Activated CD4-positive, alpha-beta memory T cell treated with anti-CD3 and anti-CD28 coated beads for 36 hours (primary cell): ENCODE results near the gene IQSEC3. TPM values are rescaled to one million over a fixed set of nuclear protein-coding genes. Genes with fewer than 3 reads are reported as not detected.
"Not testable (repeated sequence)": the region's sequence is repeated elsewhere in the genome, so short reads cannot be mapped to it uniquely, and the experiment has no call there.

Source experiments
- CTCF ChIA-PET: fragments of 350-600 bp; sonication (Branson Sonifier 250); formaldehyde crosslinking; loops from one replicate; lab custom pipeline; 2021; ENCODE audit warnings: antibody characterized with exemption, inconsistent platforms; lab: Charles Lee
- POLR2A ChIA-PET: fragments of 350-600 bp; sonication (Branson Sonifier 250); formaldehyde crosslinking; loops from one replicate; lab custom pipeline; 2021; ENCODE audit warnings: antibody characterized with exemption; lab: Charles Lee
- DNase-seq: peaks from one replicate; pipeline ENCODE4 v3.0.0-alpha.2; 2020
- H3K27ac Mint-ChIP-seq: one replicate; pipeline ENCODE4 v1.8.0; 2021; ENCODE audit warnings: mixed read lengths
- H3K27me3 Mint-ChIP-seq: one replicate; pipeline ENCODE4 v1.8.0; 2021; ENCODE audit warnings: mixed read lengths
- H3K36me3 Mint-ChIP-seq: one replicate; pipeline ENCODE4 v1.8.0; 2021; ENCODE audit warnings: mixed read lengths
- H3K4me1 Mint-ChIP-seq: one replicate; pipeline ENCODE4 v1.8.0; 2021; ENCODE audit warnings: low read depth, mixed read lengths
- H3K4me3 Mint-ChIP-seq: one replicate; pipeline ENCODE4 v1.8.0; 2021; ENCODE audit warnings: mild to moderate bottlenecking, mixed read lengths
- H3K9me3 Mint-ChIP-seq: one replicate; pipeline ENCODE4 v1.8.0; 2021; ENCODE audit warnings: mixed read lengths
- intact Hi-C: fragments of 100-400 bp; cut with micrococcal nuclease; formaldehyde crosslinking; loops from one replicate; pipeline ENCODE4 v1.15.1; 2023
- total RNA-seq, 2 experiments: library from RNA; stranded (reverse); gene quantifications; one replicate each; pipeline ENCODE4 v1.2.3, GENCODE V29; 2021

The IQSEC3 gene
- total RNA-seq, 2 experiments from 2014 or later: 0.17 to 0.29 TPM

DNA sequence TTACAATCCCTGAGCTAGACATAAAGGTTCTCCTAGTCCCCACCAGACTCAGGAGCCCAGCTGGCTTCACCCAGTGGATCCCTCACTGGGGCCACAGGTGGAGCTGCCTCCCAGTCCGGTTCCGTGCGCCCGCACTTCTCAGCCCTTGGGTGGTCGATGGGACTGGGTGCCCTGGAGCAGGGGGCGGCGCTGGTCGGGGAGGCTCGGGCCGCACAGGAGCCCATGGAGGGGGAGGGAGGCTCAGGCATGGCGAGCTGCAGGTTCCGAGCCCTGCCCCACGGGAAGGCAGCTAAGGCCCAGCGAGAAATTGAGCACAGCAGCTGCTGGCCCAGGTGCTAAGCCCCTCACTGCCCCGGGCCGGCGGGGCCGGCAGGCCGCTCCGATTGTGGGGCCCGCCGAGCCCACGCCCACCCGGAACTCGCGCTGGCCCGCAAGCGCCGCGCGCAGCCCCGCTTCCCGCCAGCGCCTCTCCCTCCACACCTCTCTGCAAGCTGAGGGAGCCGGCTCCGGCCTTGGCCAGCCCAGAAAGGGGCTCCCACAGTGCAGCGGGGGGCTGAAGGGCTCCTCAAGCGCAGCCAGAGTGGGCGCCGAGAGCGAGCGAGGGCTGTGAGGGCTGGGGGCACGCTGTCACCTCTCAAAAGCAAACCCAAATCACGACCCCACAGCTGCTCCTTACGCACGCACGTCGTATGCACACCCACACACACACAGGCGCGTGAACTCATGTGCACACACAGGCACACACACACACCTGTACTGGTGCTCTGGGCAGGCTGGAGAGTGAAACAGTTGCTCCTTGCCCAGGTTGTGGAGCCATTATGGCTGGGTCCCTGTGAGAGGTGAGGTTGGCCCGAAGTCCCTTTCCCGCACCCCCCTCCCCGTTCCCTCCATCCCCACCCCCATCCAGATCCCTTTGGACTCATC, 121.7 kb downstream of the IQSEC3 start:
- Mint-ChIP-seq H3K4me3 (peak overlapping the region; percentile 70), H3K27me3 (peaks cover 32% of the 10 kb centered on the region)
- H3K4me1 Mint-ChIP-seq, DNase-seq, POLR2A ChIA-PET, H3K9me3 Mint-ChIP-seq, H3K27ac Mint-ChIP-seq, intact Hi-C loops, H3K36me3 Mint-ChIP-seq: not testable (repeated sequence)
- CTCF ChIA-PET: interaction anchor here (0.5 to 1.8 kb wide), 6 partner anchors 11 to 118 kb away, joined by 3 to 8 read pairs (median 3); no protein-coding TSS in a partner anchor

DNA sequence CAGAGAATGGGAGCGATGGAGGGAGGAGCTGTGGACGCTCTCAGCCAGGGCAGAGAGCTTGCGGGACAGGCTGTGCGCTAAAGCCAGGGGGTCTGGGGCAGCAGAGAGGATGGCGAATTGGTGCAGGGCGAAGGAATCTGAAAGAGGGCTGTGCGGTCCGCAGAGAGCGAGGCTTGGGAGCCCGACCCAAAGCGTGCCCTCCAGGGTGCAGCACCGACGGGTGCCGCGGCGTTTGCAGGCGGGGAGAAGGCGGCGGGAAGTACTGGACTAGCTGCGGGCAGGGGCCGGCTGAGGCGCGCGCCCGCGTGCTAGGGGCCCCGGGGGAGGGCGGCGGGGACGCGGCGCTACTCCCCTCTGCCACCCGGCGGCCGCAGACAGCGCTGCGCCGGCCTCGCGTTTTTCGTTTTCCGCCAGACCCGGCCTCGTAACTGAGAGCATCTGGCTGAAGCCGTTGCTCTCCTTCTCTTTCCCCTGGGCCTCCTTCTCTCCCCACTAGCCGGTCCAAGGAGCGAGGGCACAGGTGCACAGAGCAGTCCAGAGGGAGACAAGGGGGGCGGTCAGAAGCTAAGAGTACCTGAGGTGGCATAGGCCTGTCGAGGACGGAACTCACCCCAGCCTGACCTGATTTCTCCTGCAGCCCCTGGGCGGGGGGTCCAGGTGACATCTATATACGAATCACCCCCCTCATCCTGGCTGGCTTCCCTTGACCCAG, 122.5 kb downstream of the IQSEC3 start:
- Mint-ChIP-seq H3K4me1 (peaks cover 4% of the 10 kb centered on the region), H3K9me3 (no peaks in the 10 kb centered on the region), H3K36me3 (no peaks in the 10 kb centered on the region), H3K27ac (no peak overlapping the region), H3K4me3 (peak overlapping the region; percentile 70), H3K27me3 (peaks cover 32% of the 10 kb centered on the region)
- intact Hi-C loops: no loop called here
- ChIA-PET CTCF (interaction anchor here (0.8 to 1.8 kb wide), 5 partner anchors 10 to 30 kb away, joined by 3 to 8 read pairs (median 3); no protein-coding TSS in a partner anchor), POLR2A (no interaction called here)
- DNase-seq: peak; percentile 61

GRCh38 chr12:189622-189962, 123.0 kb downstream of the IQSEC3 start:
- no peak overlapping the region for H3K4me3 Mint-ChIP-seq
- H3K27me3 Mint-ChIP-seq: peaks cover 32% of the 10 kb centered on the region
- intact Hi-C loops: no loop called here
- no peak for DNase-seq
- H3K36me3 Mint-ChIP-seq: no peaks in the 10 kb centered on the region
- ChIA-PET POLR2A (no interaction called here), CTCF (interaction anchor here (0.9 to 1.8 kb wide), 3 partner anchors 10 to 30 kb away, joined by 3 to 8 read pairs (median 4); no protein-coding TSS in a partner anchor)
- no peak overlapping the region for H3K27ac Mint-ChIP-seq
- no peaks in the 10 kb centered on the region for H3K9me3 Mint-ChIP-seq
- H3K4me1 Mint-ChIP-seq: peaks cover 4% of the 10 kb centered on the region

DNA sequence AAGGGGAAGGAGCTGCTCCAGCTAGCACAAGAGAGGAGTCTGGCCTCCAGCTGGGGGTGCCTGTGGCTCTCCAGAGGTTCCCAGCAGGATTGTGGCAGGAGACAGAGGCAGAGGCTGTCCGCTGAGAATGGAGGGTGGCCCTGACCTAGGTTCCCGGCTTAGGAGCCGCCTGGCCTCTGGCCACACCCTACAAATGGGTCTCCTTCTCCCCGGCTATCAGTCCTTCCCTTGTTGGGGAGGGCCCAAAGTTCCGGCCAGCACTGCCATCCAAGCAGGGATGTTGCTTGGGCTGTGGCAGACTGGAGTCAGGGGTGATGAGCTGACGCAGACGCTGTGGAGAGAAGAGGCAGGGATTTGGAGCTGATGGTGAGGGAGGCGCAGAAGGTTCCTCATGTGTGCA, 124.3 kb downstream of the IQSEC3 start:
- no peak for DNase-seq
- Mint-ChIP-seq H3K27ac (no peak overlapping the region), H3K27me3 (peaks cover 30% of the 10 kb centered on the region), H3K4me3 (no peak overlapping the region), H3K4me1 (peaks cover 4% of the 10 kb centered on the region), H3K9me3 (no peaks in the 10 kb centered on the region), H3K36me3 (no peaks in the 10 kb centered on the region)
- ChIA-PET CTCF (no interaction called here), POLR2A (no interaction called here)
- intact Hi-C loops: no loop called here

DNA sequence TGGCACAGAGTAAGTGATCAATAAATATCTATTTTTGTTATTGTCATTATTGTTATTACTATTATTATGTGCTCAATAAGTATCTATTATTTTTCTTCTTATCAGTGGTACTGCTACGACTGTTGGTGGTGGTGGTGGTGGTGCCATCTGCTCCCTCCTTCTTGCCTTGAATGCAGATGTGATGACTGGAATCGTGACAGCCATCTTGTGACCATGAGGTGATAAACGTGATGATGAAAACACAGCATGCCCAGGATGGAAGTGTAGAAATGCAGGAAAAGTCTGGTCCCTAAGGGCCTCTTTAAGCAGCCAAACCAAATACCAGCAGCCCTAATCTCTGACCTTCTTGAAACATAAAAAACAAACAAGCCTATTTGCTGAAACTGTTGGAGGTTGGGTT, 125.0 kb downstream of the IQSEC3 start:
- no peak overlapping the region for H3K27ac Mint-ChIP-seq
- H3K36me3 Mint-ChIP-seq: no peaks in the 10 kb centered on the region
- peaks cover 4% of the 10 kb centered on the region for H3K4me1 Mint-ChIP-seq
- CTCF ChIA-PET: no interaction called here
- peaks cover 30% of the 10 kb centered on the region for H3K27me3 Mint-ChIP-seq
- no peaks in the 10 kb centered on the region for H3K9me3 Mint-ChIP-seq
- POLR2A ChIA-PET: no interaction called here
- H3K4me3 Mint-ChIP-seq: no peak overlapping the region
- DNase-seq: no peak
- intact Hi-C loops: no loop called here

DNA sequence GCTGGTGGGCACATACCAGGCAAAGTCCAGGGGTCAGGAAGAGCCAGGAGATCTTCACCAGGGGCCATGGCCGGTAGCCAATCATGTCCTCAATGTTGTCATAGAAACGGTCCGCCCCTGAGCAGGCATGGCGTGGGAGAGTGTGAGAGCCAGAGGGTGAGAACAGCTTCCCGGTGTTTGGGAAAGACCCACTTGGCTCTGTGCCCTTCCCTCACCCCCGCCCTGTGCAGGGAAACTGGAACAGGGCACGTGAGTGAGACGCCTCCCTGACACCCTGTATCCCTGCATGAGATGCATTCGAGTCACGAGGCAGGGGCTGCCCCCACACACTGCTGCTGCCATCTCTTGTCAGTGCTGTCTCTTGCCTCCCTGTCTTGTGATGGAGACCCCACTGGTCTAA, 126.7 kb downstream of the IQSEC3 start:
- Mint-ChIP-seq H3K27ac (no peak overlapping the region), H3K36me3 (no peaks in the 10 kb centered on the region), H3K27me3 (peaks cover 28% of the 10 kb centered on the region), H3K4me3 (no peak overlapping the region), H3K4me1 (peaks cover 4% of the 10 kb centered on the region), H3K9me3 (no peaks in the 10 kb centered on the region)
- ChIA-PET POLR2A (no interaction called here), CTCF (no interaction called here)
- no peak for DNase-seq
- intact Hi-C loops: no loop called here

DNA sequence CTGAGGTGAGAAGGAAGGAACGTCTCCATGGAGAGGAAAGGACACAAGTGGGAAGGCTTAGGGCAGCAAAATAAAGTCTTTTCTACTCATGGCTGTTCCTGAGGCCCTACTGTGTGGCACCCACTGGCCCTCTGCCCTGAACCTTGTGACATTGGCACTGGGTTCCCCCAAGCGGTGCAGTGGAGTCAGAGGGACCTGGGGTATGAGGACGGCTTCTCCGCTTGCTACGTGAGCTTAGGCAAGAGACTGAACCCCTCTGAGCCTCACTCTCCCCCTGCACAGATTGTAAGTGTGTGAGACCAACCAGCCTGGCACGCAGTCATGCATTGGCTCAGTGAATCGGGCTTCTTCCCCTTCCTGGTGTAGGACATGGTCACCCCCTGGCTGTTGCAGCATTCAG, 127.7 kb downstream of the IQSEC3 start:
- DNase-seq: no peak
- intact Hi-C loops: no loop called here
- Mint-ChIP-seq H3K36me3 (no peaks in the 10 kb centered on the region), H3K4me1 (peaks cover under 1% of the 10 kb centered on the region), H3K27me3 (peaks cover 21% of the 10 kb centered on the region), H3K9me3 (no peaks in the 10 kb centered on the region), H3K4me3 (no peak overlapping the region), H3K27ac (no peak overlapping the region)
- ChIA-PET POLR2A (no interaction called here), CTCF (no interaction called here)

DNA sequence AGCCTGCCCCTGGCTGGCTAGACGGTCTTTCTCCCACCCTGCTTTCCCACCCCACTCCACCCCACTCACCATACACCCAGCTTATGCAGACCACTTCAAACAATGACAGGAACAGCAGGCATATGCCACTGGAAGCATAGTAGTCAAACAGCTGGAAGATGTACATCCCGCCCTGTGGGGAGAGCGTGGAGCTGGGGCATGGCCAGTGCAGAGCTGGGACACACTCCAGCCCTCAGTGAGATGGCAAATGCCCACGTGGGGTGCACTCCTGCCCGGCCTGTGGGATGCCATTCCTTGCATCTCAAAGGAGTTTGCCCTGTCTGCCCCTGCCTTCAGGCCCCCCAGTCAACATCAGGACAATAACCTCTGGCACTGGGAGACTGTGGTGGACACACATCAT, 128.6 kb downstream of the IQSEC3 start:
- CTCF ChIA-PET: no interaction called here

GRCh38 chr12:195951-196350, 129.4 kb downstream of the IQSEC3 start:
- Mint-ChIP-seq H3K4me1 (no peaks in the 10 kb centered on the region), H3K27me3 (peaks cover 13% of the 10 kb centered on the region), H3K36me3 (no peaks in the 10 kb centered on the region), H3K27ac (no peak overlapping the region), H3K4me3 (no peak overlapping the region), H3K9me3 (no peaks in the 10 kb centered on the region)
- no peak for DNase-seq
- ChIA-PET CTCF (no interaction called here), POLR2A (no interaction called here)
- intact Hi-C loops: no loop called here

More for the DNA sequence above, 128.6 kb downstream of the IQSEC3 start:
- Mint-ChIP-seq H3K27me3 (peaks cover 15% of the 10 kb centered on the region), H3K9me3 (no peaks in the 10 kb centered on the region), H3K4me3 (no peak overlapping the region), H3K27ac (no peak overlapping the region), H3K36me3 (no peaks in the 10 kb centered on the region), H3K4me1 (no peaks in the 10 kb centered on the region)
- intact Hi-C loops: no loop called here
- POLR2A ChIA-PET: no interaction called here
- no peak for DNase-seq

GRCh38 chr12:196436-196835, 129.9 kb downstream of the IQSEC3 start:
- Mint-ChIP-seq H3K4me1 (no peaks in the 10 kb centered on the region), H3K27me3 (peaks cover 16% of the 10 kb centered on the region), H3K27ac (no peak overlapping the region), H3K36me3 (no peaks in the 10 kb centered on the region), H3K9me3 (no peaks in the 10 kb centered on the region), H3K4me3 (no peak overlapping the region)
- ChIA-PET CTCF (no interaction called here), POLR2A (no interaction called here)
- no peak for DNase-seq
- intact Hi-C loops: no loop called here

DNA sequence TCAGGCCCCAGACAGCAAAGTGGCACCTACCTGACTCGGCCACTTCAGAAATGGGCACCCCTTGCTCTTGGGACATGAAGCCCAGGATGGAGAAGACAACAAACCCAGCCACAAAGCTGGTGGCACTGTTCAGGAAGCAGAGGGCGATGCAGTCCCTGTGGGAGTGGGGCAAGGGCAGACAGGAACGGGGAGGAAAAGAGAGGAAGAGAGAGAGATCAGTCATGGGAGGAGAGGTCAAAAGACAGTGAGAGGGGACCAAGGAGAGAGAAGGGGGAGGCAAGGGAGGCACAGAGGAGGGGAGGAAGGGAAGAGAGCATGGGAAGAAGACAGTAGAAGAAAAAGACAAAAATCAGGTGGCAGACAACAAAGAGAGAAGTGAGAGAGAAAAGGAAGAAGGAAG, 130.8 kb downstream of the IQSEC3 start:
- CTCF ChIA-PET: no interaction called here
- Mint-ChIP-seq H3K27me3 (peaks cover 17% of the 10 kb centered on the region), H3K9me3 (no peaks in the 10 kb centered on the region), H3K4me1 (no peaks in the 10 kb centered on the region), H3K27ac (no peak overlapping the region), H3K4me3 (no peak overlapping the region), H3K36me3 (no peaks in the 10 kb centered on the region)
- POLR2A ChIA-PET: no interaction called here
- no peak for DNase-seq
- intact Hi-C loops: no loop called here

DNA sequence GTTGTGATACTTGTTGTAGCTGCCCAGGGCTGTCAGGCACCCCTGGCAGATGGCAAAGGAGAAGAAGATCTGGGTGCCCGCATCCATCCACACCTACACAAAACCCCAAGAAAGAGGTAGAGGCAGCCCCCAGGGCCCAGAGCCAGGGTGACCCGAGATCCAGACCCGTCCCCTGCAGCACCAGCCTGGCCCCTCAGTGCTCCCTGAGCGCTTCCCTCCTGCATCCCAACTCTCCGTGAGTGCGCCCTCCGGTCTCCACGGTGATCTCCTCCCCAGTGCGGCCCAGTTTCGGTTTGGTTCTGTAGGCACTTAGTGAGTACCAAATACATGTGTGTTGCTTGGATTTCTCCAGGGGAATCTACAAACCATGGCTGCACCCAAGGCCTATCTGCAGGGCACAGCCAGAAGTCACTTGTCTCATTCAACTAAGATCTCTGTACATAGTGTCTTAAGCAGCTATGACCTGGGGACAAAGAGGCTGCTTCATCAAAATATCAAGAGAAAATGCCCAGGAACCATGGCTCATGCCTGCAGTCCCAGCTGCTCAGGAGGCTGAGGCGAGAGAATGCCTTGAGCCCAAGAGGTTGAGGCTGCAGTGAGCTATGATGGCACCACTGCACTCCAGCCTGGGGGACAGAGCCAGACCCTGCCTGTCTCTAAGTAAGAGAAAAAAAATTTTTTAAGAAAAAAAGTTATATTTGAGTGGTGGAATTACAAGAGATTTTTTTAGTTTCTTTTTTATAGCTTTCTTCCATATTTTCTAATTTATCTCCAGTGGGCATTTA, 131.5 kb downstream of the IQSEC3 start:
- POLR2A ChIA-PET: no interaction called here
- no peak for DNase-seq
- Mint-ChIP-seq H3K4me1 (peaks cover 2% of the 10 kb centered on the region), H3K36me3 (no peaks in the 10 kb centered on the region), H3K9me3 (no peaks in the 10 kb centered on the region), H3K4me3 (no peak overlapping the region), H3K27me3 (peaks cover 20% of the 10 kb centered on the region), H3K27ac (no peak overlapping the region)
- CTCF ChIA-PET: interaction anchor here (0.9 kb wide), 1 partner anchor 22 kb away, joined by 3 read pairs; no protein-coding TSS in a partner anchor
- intact Hi-C loops: no loop called here
